Iris pigment epithelial cell (primary cell): ENCODE results near the gene DPP7.

Source experiments
- DNase-seq: peaks from one replicate; pipeline ENCODE4 v3.0.0-alpha.2; 2011; ENCODE audit warnings: low read depth

DPP7 gene

DNA sequence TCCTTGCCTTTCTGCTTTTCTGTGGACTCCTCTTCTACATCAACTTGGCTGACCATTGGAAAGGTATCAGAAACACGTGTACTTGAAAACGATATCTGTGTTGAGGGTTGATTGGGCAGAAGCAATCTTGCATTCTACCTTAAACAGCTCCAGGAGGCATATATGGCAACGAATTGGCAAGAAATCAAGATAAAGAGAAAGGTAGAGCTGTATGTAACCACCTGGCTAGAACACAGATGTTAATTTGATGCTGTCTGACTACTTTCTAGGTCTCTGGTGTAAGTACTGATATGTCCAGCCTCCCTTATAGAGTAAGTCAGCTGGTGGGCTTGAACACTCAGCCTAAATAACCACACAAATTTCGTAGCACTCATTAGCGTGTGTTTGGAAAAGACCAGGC, 26.4 kb downstream of the DPP7 start:
- DNase-seq = no peak

DNA sequence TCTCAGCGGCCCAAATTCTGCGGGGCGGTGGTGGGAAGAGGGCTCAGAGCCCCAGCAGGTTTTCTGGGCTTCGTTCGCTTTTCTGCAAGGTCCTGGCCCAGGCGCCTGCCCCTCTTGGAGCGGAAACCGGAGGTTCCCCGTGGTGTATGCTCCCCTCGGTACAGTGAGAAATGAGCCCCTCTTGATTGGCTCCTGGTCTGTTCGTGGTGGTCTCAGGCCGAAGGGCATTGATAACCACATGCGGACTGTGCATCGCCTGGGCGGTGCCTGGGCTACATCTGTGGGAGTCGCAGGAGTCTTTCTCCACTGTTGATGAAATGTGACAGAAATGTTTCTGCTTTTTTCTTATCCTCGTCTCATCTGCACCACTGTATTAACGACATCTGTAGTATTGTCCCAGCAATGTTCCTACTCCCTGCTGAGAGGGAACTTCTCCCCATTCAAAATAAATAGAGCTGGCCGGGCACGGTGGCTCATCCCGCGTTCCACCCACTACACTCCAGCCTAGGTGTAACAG, 27.1 kb downstream of the DPP7 start:
- DNase-seq = no peak

DNA sequence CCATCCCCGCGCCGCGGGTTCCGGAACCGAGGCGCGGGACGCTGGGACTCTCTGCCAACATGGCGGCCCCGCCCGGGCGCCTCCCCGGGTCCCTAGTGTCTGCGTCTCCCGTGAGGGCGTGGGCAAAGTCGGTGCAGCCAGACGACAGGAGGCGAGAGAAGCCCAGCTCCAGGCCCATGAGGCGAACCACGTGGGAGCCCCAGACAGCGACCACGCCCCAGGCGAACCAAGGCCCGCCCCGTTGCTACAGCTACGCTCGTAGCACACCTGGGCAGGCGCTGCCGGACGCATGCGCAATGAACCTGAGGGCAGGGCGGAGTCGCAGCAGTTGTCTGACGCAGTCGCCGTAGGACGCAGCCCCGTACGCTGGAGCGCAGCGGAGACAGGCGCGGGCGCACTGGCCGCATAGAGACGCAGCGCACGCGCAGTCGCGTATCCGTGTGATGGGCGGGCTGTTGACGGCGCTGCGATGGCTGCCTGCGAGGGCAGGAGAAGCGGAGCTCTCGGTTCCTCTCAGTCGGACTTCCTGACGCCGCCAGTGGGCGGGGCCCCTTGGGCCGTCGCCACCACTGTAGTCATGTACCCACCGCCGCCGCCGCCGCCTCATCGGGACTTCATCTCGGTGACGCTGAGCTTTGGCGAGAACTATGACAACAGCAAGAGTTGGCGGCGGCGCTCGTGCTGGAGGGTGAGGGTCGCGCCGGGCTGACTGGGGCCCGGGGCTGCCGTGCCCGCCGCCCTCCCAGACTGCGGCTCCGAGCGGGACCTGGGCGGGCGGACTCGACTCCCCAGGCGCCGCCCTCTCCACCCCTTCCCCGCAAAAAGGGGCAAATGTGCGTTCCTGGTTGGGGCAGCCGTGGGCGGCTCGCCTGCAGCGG, 27.8 kb downstream of the DPP7 start, which contains the start of gene MAN1B1:
TSS of gene MAN1B1 (plus strand) at position 455 of the 878 bp plus-strand sequence. CDS start at position 470, 15 bp downstream.
- peak; percentile 99 for DNase-seq

DNA sequence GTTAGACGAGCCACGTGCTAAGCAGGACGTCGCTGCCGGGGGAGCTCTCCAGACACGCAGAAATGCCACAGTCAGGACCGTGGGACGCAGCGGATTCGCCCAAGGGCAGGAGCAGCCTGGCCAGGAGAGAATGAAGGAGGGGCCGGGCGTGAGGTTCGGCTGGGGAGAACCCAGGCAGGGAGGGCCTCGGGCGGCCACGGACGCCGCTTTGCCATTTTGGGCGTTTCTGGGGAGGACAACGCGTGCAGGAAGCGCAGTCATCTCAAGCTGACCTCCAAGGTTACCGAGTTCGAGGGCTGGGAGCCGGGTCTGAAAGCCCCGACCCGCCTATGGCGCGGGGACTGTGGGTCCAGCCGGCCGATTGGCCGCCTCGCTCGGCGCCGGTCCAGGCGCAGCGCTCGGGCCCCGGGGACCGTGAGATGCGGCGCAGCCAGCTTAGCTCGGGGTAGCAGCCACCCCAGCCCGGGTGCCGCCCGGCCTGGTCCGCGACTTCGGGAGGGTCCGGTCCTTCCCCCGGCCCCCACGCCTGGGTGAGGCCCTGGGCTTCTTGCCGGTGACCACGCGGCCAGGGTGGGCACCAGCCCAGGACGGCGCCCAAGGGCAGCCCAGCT, 28.5 kb downstream of the DPP7 start:
- DNase-seq = peak; percentile 38

DNA sequence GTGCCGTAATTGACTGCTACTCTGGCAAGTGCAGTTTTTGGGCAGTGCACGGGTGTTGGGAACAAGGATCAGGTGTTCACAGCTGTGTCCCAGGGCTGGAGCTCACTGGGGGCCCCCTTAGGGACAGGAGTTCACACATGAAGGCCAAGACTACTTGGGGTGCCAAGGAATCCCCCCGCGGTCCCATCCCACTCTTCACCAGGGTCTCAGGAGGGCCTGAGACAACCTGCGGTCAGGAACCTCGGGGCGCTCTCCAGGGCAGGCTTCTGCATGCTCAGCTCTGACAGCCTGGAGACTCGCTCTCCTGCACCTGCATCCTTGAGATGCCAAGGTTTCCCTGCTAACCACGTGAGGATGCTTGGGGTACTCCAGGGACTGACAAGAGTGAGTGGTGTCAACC, 30.0 kb downstream of the DPP7 start:
- no peak for DNase-seq

DNA sequence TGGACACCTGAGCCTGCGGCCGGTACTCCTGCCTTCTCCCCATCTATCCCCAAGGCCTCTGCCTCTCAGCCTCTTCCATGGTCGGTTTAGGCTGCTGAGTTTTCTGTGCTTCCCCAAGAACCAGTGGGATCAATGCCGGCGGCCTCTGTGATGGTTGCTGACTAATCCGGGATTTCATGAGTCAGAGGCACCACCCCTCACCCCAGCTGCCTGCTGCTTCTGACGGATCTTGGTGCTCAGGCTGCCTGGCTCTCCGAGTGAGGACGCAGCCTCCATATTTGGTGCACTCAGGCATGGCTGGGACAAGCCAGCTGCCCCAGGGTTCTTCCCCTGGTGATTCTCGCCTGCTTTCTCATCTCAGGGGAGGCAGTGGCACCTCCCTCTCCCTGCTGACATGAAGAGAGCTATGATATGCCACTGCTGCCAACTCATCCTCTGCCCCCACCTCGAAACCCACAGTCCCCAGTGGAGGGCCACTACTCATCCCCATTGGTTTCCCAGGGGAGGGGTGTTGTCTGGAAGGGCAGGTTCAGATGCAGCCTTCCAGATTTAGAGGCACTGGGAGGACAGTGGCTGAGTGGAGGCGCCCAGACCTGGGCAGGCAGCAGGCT, 31.0 kb downstream of the DPP7 start:
- DNase-seq = peak; percentile 95

DNA sequence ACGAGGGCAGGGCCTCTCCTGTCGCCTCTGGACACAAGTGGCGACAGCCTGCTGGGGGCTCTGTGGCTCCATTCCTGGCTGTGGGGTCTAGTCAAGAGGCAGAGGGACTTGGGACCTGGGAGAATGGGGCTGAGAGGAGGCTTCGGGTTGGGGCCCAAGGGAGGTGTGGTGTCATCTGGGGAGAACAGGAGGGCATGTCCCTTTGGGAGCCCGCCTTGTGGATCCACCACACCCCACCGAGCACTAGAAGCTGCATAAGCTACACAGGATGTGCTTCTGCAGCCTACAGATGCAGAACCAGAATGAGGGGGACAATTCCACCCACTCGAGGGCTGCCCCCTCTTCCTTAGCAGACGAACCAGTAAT, 31.6 kb downstream of the DPP7 start:
- DNase-seq = no peak

DNA sequence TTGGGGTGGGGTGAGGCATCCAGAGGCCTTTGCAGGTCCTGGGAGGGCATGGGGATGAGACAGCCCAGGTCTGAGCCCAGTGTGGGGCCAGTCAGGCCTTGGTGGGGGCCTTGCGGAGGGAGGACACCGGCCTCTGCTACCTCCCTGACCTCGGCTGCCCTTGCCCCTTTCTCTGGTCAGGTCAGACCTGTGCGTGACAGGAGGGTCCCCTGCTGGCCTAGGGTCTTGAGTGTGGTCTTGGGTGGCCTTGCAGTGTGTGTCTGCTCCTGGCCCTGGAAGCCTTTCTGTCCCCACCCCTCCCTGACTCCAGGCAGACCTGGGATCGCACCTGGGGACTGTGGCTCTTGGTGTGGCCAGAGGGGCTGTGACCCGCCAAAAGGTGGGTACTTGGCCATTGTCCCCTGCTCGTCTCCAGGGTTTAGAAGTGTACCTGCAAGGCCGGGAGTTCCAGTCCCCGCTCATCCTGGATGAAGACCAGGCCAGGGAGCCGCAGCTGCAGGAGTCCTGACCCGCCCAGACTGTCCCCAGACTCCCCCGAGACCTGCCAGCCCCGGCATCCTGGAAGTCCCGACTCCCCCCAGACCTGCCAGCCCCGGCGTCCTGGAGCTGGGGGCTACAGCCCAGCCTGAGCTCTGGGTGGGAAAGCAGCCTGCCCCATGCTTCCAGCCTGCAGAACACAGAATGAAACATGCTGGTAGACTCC, 32.2 kb downstream of the DPP7 start:
- no peak for DNase-seq

DNA sequence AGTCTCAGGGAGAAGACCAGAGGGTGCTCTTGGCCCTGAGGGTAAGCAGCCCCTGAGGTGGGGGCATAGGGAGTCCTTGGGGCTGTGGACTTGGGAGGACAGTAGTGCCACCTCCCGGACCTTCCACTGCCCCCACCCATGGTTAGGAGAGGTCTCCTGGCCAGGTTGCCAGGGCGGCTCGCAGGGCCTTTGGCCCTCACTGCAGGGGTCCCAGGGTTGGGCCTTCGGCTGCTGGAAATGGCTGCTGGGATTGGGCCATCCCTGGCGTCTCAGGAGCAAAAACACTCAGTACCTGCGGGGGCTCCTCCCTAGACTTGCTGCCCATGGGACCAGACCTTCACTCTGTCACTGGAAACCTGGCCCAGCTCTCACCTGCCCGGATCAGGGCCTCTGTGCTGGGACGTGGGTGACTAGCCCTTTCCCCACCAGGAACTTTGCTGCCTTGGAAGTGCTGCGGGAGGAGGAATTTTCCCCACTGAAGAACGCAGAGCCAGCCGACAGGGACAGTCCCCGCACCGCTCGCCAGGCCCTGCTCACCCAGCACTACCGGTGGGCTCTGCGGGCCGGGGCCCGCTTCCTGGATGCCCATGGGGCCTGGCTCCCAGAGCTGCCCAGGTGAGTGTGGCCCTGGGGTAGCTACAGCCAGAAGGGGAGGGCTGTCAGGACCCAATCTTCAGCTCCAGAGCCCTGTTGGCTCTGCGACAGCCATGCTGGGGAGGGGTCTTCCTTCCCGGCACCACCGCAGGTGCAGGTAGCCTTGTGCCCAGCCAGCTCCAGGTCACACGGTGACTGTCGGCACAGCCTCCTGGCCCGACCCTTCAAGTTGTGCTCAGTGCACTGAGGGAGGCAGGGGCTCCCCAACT, 34.0 kb downstream of the DPP7 start:
- DNase-seq = no peak

DNA sequence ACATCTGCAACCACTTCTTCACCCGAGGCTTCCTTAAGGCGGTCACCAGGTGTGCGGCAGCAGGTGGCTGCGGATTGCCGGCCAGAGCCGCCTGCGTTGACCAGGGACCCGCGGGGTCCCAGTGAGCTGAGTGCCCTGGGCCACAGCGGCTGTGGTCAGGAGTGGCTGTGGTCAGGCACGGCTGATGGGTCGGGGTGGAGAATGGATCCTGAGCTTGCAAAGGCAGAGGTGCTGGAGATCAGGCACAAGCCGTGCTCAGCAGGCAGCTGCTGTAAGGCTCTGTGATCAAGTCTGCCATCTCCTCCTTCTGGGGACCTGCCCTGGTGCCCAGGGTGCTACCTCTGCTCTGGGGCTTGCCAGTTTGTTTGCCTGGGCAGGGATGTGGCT, 35.1 kb downstream of the DPP7 start:
- no peak for DNase-seq

DNA sequence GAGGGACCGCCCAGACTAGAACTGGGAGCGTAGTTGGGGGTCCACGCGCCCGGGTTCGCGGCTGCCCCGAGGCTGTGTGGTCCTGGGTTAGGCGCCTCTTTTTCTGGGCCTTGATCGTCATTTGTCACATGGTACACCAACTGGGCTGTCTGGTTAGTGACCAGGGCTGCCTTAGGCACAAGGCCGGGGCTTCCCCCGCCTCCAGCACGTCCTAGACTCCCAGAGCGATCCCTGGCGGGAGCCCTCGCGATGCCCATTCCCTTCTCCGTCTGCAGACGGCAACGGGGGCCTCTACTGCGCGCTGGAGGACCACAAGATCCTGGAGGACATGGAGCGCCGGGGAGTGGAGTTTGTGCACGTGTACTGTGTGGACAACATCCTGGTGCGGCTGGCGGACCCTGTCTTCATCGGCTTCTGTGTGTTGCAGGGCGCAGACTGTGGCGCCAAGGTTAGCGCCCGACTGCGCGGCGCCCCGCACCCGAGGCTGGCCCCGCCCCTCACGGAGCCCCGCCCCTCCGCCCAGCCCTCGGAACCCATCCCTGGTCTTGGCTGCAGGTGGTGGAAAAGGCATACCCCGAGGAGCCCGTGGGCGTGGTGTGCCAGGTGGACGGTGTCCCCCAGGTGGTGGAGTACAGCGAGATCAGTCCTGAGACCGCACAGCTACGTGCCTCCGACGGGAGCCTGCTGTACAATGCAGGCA, 35.7 kb downstream of the DPP7 start:
- DNase-seq = no peak

DNA sequence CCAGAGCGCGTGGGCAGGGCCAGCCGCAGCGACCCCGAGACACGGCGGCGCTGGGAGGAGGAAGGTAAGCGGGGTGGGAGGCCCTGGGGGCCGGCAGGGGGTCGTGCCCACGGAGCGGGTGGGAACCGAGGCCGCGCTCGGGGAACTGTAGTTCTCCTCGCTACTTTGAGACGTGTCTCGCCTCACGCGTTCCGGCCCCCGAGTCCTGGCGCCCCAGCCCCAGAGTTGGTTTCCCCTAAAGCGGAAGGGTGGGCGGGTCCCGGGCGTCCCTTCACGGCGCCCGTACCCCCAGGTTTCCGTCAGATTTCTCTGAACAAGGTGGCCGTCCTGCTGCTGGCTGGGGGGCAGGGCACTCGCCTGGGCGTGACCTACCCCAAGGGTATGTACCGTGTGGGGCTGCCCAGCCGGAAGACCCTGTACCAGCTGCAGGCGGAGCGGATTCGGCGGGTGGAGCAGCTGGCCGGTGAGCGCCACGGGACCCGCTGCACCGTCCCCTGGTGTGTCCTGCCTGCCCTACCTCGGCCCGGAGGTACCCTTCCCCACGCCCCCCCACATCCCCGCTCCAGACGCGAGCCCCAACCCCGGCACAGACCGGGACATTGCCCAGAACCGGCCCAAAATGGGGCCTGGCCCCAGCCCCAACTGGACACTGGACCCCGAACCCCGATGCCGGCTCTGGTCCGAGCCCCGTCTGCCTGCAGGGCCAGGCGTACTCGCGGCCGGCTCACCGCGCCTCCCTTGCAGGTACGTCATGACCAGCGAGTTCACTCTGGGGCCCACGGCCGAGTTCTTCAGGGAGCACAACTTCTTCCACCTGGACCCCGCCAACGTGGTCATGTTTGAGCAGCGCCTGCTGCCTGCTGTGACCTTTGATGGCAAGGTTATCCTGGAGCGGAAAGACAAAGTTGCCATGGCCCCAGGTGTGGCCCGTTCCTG, 36.5 kb downstream of the DPP7 start:
- no peak for DNase-seq

DNA sequence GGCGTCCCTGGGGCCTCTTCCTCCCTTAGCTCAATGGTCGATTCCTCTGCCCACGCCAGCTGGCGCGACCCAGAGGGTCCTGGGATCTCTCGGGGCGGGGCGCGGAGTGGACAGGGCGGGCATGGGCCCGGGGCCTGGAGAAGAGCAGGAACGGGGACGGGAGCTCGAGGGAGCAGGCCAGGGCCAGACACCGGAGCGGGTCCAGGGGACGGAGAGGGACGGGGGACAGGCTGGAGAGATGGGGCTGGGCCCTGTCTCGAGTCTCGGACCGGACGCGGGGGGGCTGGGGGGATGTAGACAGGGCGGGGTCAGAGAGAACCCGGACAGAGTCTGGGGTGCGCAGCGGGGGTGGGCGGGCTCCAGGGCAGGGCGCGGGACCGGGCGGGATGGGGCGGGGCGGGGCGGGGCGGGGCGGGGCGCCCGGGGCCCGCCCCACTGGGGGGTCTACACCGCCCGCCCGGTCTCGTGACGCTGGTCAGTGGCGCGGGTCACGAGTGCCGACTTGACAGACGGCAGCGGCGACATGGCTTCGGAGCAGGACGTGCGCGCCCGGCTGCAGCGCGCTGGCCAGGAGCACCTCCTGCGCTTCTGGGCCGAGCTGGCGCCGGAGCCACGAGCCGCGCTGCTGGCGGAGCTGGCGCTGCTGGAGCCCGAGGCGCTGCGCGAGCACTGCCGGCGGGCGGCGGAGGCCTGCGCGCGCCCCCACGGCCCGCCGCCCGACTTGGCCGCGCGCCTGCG, 37.4 kb downstream of the DPP7 start, which contains the start of gene UAP1L1:
TSS of gene UAP1L1 (plus strand) at position 508 of the 738 bp plus-strand sequence. CDS start at position 524, 16 bp downstream.
- peak; percentile 57 for DNase-seq

DNA sequence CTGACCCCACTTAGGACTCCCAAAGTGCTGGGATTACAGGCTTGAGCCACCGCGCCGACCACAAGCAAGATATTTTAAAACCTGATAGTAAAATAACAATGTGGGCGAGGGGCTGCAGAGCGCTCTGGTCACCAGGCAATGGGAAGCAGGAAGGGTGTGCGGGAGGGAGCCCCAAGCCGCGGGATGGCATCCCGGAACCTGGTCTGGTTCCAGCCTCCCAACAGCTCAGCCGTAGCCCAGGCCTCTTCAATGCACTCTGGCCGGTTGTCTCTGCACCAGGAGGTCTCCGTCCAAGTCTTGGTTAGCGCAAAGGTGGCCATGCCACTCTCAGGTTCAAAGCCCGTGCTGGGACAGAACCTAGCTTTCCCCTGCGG, 37.9 kb downstream of the DPP7 start:
- DNase-seq = no peak

DNA sequence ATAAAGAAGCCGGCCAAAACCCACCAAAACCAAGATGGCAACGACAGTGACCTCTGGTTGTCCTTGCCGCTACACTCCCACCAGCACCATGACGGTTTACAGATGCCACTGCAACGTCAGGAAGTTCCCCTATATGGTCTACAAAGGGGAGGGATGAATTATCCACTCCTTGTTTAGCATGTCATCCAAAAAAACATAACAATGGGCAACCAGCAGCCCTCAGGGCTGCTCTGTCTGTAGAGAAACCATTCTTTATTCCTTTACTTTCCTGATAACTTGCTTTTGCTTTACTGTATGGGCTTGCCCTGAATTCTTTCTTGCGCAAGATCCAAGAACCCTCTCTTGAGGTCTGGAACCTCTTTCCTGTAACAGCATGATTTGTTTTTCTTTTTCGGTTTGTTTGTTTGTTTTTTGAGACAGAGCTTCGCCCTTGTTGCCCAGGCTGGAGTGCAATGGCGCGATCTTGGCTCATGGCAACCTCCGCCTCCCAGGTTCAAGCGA, 39.2 kb downstream of the DPP7 start:
- DNase-seq = no peak

DNA sequence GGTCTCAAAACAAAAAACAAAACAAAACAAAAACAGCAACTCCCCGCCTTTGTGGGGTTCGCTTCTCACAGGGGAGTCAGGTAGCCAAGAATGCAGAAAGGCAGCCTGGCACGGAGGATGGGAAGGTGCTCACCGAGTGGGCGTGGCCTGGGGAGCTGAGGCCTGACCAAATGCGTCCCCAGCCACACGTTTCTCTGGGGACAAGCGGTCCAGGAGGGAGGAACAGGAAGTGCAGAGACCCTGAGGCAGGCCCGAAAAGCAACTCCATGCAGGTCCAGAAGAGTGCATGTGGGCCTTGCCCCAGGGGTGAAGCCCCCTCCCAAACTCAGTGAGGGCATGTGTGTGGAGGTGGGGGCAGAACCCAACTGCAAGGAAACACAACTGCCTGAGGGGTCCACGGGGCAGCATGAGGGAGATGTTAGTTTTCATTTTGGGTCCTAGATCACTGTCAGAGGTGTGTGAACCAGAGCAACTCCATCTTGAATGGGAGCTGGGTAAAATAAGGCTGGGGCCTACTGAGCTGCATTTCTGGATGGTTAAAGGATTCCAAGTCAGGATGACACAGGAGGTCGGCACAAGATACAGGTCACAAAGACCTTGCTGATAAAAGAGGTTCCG, 39.8 kb downstream of the DPP7 start:
- no peak for DNase-seq

DNA sequence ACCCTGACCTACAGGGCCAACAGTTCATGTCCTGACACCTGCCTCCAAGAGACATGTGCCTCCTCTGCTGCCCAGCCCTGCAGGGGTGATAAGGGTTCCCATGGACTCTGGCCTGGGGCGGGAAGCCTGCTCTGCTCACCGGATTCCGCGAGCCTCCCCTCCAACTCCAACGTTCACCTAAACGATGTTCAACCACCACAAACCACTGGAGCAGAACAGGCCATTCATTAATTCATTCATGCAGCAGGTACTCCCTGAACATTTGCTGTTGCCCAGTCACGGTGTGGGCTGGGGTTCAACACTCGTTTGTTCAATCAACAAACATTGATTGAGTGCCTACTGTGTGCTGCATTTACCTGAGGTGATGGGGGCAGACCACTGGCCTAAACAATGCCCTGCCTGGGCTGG, 40.5 kb downstream of the DPP7 start:
- no peak for DNase-seq

DNA sequence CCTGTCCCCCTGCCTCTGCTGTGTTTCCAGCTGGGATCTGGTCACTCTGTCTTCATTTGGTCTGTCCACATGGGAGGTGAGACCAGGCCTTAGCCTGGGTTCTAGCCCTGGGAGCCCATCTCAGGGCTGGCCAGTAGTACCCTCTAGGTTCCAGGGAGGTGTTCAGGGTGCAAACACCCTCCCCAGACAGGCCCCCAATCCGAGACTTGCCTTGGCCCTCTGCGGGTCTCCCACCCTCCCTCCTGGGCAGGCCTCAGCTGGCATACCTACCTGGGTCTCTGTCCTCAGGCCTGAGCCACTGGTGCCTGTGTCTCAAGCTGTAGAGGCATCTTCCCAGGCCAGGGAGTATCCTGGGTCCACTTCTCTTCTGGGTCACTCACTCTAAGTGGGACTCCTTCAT, 43.3 kb downstream of the DPP7 start:
- no peak for DNase-seq
